Measurements from ENCODE around the gene ENPP5.
A peak's percentile ranks its signal among the peaks of the same experiment; 100 is the strongest.

The ENPP5 gene

DNA sequence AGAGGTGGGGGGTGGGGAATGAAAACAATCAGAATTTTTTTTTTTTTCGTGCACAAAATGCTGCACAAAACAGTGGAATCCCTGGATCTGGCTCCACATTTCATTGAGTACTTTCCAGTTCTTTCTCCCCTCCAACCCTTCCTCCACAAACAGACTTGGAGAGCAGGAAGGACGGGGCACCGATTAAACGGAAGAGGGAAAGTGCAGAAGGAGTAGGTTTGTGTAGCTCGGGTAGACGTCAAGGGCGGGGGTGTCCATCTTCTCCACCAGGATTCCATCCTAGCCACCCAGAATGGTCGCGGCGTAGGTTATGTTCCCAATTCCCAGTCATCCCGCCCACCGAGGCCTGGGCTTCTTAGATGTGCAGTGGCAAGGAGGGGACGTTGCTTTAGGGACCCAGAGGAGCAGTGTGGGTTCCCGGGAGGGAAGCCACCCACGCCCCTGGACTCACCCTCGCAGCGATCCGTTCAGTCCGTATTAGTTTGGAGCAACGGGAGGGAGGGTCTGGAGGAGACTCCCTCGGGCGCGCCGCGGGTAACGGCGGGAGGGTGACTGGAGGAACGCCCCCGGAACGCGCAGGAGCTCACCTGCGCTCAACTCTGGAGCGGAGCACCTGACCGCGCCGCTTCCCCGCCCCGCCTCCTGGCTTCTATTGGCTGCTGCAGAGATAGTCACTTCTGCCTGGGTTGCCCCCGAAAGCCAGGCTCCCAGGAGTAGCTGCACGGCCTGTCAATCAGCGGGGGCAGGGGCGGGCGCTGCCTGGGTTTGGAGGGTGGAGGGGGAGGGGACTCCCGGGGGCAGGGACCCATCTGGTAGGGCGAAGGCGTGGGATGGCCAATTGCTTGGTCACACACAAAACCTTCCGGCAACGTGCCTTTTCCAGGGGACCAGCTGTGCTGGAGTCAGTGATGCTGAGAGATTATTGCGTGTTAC is at the start of gene ENPP5:
ENPP5 (minus strand) TSS at position 624 of the 933 bp plus-strand sequence. CDS start 2,718 bp downstream, outside the sequence.
- DNase-seq (ENCODE audit: low read depth): peak; percentile 46

- no peak for DNase-seq (ENCODE audit: low read depth)
Measured at GRCh38 chr6:46219661-46220060, 48.9 kb upstream of the ENPP5 start.

DNA sequence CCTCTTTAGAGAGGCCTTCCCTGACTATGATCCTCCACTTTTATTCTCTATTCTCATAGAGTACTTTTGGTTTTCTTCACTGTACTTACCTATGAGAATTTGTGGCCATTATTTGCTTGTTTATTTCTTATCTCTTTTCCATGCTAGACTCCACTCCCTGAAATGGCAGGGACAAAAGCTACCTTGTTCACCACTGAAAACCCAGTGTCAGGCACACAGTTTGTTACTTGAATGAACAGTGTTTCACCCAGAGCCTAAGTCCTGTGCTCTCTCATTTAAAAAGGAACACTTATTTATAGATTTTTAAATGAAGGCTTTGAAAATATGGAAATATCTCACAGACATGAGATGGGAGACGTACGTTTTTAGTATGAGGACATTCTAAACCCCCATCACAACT is 47.7 kb upstream of the ENPP5 start:
- DNase-seq (ENCODE audit: low read depth): no peak

DNA sequence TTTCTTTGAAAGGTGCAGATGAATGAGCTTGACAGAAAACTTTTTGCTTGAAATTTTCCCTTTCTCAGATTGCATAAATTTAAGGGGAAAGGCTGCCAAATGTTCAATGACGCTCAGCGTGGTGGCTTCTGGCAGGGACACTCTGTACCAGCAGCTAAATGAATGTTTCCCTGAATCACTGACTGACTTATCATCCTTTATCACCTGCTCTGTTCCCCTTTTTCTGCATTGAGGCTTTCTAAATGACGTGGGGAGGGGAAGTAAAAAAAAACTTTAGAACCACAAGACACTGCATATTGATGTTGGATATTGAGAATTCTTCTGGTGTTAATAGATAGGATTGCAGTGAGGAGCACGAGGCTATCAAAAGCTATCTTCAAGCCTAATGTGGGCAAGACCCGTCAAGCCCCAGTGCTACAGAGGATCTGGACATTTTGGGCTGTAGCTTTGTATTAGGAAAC is 46.9 kb upstream of the ENPP5 start:
- no peak for DNase-seq (ENCODE audit: low read depth)

GRCh38 chr6:46216879-46217278 is 46.1 kb upstream of the ENPP5 start:
- no peak for DNase-seq (ENCODE audit: low read depth)

DNA sequence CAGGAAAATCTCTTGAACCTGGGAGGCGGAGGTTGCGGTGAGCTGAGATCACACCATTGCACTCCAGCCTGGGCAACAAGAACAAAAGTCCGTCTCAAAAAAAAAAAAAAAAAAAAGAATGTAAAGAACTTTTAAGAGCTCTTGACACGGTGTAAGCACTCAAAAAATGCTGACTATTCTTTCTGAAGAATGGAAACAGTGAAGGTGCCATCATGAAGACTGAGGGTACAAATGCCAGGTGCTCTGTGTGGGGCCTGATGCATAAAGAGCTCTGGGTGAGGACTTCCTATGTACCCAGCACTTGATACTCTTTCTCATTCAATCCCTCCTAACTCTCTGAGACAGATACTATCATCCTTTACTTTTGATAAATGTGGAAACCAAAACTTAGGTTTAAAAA is 45.0 kb upstream of the ENPP5 start:
- DNase-seq (ENCODE audit: low read depth): no peak

DNA sequence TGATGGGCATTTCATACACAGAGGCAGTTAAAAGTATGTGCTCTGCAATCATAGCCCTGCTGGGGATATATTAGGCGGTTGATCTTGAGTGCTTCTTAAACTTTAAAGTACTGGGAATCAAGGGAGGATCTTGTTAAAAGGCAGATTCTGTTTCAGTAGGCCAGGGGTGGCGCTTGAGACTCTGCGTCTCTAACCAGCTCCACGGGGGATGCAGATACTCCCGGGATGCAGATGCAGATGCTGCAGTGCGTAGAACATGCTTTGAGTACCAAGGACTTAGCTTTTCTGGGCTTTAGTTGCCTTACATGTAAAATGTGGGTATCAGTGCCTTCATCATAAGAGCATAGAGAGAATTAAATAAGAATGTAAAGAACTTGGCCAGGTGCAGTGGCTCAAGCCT is 44.4 kb upstream of the ENPP5 start:
- no peak for DNase-seq (ENCODE audit: low read depth)

- DNase-seq (ENCODE audit: low read depth): no peak
Measured at GRCh38 chr6:46211917-46212316, 41.1 kb upstream of the ENPP5 start.

DNA sequence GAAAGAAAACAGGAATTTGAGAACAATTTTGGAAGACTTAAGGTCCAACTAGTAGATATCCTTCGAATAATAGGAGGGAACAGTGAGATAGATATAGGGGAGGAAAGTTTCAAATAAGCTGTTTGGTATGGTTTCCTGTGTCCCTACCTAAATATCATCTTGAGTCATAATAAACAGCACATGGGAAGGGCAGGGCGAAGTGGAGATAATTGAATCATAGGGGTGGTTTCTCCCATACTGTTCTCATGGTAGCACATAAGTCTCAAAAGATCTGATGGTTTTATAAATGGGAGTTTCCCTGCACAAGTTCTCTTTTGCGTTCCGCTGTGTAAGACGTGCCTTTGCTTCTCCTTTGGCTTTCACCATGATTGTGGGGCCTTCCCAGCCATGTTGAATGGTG is 39.5 kb upstream of the ENPP5 start:
- no peak for DNase-seq (ENCODE audit: low read depth)

DNA sequence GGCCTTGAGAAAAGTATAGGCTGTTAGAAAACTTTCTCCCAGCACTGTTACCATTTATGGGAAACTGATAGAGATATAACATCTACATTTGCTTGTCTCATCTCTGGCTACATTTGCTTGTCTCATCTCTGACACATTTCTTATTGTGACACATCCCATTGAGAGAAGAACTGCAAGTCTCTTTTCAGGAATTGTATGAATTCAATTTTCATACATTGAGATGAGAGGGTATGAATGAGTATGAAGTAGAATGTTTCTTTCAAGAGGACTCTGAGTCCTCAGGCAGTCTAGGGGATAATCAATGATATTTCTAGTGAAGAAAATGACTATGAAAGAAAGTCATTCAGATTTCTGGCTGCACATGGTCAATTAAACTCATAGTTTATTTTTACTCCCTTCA is 37.5 kb upstream of the ENPP5 start:
- DNase-seq (ENCODE audit: low read depth): no peak

GRCh38 chr6:46207174-46207573 is 36.4 kb upstream of the ENPP5 start:
- no peak for DNase-seq (ENCODE audit: low read depth)

DNA sequence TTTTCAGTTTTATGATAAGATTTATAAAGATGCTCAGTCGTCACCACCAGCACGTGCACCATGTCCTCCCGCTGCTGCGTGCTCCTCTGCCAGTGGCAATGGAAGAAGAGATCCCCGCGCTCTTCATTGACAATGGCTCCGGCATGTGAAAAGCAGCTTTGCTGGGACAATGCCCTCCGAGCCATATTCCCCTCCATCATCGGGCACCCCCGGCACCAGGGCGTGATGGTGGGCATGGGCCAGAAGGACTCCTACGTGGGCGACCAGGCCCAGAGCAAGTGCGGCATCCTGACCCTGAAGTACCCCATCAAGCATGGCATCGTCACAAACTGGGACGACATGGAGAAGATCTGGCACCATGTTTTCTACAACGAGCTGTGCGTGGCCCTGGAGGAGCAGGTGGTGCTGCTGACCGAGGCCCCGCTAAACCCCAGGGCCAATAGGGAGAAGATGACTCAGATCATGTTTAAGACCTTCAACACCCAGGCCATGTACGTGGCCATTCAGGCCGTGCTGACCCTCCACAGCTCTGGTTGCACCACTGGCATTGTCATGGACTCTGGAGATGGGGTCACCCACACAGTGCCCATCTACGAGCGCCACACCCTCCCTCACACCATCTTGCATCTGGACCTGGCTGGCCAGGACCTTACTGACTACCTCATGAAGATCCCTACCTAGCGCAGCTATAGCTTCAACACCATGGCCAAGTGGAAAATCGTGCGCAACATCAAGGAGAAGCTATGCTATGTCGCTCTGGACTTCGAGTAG is 34.3 kb upstream of the ENPP5 start:
- no peak for DNase-seq (ENCODE audit: low read depth)

DNA sequence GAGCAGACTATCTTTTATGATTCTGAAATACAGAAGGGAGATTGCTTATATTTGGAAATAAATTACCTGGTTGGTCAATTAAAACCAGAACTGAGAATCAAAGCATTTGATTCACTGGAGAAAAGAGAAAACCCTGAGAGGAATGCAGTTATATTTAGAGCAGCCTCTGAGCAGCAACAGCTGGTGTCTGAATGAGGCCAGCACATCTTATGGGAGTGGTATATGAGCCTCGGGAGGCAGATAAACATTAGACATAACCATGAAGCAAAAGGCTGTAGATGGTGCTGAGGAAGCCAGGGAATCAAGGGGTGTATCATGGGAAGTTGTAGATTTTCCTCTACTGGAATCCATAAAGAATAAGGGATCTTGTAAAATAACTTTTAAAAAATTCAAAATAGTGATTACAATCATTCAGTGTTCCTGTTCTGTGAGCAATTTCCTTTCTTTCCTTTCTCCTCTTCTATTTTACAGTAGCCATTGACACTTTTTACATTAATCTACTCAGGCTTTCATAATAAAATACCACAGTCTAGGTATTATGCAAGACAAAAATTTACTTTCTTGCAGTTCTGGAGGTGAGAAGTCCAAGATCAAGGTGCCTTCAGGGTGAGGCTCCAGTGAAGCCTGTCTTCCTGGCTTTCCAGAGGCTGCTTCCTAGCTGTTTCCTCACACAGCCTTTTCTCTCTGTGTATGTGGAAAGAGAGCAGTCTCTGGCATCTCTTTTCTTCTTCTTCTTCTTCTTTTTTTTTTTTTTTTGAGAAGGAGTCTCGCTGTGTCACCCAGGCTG is 32.8 kb upstream of the ENPP5 start:
- no peak for DNase-seq (ENCODE audit: low read depth)

- DNase-seq (ENCODE audit: low read depth): no peak
Measured at GRCh38 chr6:46201702-46202101, 30.9 kb upstream of the ENPP5 start.

GRCh38 chr6:46199387-46199786 is 28.6 kb upstream of the ENPP5 start:
- no peak for DNase-seq (ENCODE audit: low read depth)

DNA sequence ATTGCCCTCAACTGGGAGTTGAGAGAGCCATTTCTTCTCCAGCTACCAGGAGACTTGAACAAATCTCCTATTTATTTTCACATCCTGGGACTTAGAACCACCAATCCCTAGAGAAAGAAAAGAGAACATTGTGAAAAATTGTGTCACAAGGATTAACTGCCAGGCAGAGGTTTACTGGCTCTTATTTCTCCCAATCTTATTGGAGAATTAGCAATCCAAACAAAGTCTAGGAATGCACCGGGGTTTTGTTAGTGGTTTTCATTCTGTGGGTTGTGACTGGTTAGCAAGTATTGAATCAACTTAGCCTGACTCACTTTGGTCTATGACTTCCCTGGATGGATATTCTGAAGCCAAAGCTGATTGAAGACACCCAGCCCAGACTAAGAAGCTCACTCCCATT is 21.2 kb upstream of the ENPP5 start:
- DNase-seq (ENCODE audit: low read depth): no peak

GRCh38 chr6:46190889-46191288 is 20.1 kb upstream of the ENPP5 start:
- DNase-seq (ENCODE audit: low read depth): no peak

- DNase-seq (ENCODE audit: low read depth): no peak
Measured at GRCh38 chr6:46189726-46190125, 18.9 kb upstream of the ENPP5 start.

DNA sequence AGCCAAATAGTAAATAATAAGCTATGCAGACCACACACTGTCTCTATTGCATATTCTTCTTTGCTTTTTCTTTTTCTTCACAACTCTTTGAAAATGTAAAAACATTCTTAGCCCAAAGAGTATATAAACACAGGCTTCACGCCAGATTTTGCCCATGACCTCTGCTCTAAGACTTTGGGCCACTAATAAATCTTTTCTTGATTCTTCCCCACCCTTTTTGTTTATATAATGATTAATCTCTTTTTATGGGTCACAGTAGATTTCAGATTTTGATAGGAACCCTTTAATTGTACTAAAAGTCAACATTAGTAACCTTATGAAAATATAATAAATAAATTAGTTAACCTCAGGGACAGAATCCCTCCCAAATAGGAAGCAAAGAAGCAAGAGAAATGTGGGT is 15.8 kb upstream of the ENPP5 start:
- no peak for DNase-seq (ENCODE audit: low read depth)

DNA sequence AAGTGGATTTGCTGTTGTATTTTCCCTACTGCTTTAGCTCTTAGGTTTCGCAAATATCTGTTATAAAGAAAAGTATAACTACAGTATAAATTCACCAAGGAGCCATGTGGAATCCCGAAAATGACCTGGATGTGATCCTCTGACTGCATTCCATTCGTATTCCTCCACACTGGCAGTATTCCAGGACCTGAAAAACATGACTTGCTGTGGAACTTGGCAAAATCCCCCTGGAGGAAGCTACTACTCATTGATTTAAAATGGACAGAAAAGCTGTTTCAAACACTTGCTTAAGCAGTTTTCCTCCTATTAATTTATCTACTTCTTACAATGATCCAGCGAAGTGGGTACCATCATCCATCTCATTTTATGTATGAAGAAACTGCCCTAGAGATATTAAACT is 13.3 kb upstream of the ENPP5 start:
- no peak for DNase-seq (ENCODE audit: low read depth)

GRCh38 chr6:46175976-46176375 is 5.2 kb upstream of the ENPP5 start:
- no peak for DNase-seq (ENCODE audit: low read depth)

DNA sequence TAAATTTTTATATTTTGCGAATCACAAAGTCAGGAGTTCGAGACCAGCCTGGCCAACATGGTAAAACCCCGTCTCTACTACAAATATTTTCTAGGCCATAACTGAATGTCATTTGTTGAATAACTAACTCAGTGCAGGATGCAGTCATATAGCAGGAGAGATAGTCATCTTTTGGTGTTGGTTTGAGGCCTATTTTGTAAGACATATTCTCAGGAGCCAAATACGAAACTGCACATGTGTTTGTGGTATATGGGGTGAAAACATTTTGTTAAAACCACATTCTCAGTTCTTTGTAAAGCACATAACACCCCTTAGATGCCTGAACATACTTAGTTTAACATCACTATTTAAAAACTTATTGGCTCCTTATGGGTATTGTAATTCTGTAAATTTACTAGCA is 4.7 kb upstream of the ENPP5 start:
- DNase-seq (ENCODE audit: low read depth): no peak
